HG02588 (cell line): ENCODE data around the gene MAEA.

Source experiments
- ATAC-seq: cut with Tn5 transposase; IDR thresholded peaks from one replicate; pipeline ENCODE4 v1.9.1; 2021; ENCODE audit warnings: mild to moderate bottlenecking, moderate library complexity; ENCODE audit not compliant: unreplicated experiment

MAEA gene

DNA sequence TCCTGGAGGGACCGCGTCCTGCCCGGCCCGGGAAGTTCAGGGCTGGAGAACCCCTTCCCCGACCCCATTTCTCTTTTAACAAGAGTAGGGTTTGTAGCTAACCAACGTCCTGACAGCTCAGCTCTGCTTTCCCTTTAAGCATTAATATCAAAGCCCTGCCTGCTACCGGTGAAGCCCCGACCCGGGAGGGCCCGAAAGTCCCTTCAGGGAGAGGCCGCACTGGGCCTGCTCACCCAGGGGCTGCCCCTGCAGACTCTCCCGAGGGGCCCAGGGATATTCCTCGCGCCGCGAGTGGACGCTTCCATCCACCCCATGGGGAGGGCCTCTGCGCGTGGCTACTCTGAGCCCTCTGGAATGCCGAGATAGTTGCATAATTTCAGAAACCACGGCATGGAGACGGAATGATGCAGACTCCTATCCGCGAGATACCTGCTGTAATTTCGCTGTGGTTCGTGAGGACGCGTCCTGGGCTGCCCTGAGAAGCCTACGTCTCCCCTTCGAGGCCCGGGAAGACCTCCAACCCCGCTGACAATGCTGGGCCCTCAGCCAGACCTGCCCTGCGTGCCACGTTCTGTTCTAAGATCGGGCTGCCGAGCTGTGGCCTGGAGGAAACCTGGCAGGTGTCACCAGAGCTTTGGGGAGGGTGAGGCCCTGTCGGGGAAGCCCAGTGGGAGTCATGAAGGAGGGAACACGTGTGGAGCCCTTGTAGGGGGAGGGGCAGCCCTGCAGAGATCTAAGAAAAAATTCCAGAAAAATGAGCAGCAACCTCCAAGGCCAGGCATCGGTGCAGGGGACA lies 39.8 kb upstream of the MAEA start:
- peak; percentile 12 for ATAC-seq

DNA sequence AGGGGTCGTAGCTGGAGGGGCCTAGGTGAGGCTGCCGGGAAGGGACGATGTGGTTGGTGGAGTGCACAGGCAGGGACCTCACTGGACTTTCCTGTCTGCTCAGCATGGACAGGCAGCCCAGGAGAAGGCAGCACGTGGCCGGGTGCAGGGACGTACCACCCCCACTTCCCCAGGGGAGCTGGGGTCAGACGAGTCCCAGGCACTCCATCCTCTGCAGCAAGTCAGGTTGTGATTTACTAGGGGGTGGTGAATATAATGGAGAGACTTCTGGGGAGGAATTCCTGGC lies 39.2 kb upstream of the MAEA start:
- no peak for ATAC-seq

DNA sequence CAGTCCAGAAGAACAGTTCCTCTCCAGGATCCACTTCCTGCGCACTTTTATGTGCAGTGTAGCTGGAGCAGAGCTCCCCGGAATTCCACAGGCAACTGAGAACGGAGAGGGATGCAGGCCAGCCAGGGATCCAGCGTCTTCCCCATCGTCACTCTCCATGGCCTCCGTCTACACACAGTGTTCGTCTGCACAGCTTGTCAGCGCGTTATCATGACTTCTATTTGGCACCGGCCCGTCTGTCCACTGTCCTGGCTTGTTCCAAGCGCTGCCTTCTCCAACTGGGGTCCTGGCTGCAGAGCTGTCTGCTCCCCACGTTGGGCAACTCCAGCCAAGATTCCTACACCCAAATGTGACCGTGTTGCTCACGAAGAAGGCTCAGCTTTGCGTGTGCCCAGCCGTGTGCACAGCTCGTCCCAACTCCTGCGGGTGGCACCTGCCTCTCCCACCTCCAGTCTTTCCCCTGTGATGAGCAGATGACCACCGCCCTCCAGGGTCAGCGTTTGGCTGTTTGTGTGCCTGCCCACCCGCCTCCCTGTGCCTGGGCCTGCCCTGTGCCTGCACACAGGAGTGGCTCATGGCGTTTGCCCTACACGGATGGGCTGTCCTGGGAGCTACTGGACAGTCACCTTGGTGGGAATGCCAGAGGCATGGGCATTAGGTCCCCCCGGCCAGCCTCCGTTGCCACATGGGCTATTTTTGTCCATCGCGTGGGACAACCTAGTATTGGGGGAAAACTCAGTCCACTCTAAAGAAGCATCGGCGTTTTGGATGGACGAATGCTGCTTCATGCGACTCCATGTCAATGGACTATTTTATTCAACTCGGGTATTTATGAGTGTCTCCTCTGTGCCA lies 38.5 kb upstream of the MAEA start:
- ATAC-seq, result no peak

DNA sequence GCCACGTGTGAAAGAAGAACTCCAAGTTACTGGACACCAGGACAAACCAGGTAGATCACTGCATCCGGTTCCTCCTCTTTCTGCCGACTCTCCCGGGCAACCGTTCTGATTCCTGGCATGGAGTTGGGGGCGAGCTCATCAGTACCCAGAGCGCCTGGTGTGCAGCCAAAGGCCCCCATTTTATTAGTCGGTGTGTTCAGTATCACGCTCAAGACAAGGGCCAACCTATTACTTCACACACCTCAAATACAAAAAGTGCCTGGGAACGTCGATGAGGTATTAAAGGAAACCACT lies 38.0 kb upstream of the MAEA start:
- ATAC-seq, result no peak

DNA sequence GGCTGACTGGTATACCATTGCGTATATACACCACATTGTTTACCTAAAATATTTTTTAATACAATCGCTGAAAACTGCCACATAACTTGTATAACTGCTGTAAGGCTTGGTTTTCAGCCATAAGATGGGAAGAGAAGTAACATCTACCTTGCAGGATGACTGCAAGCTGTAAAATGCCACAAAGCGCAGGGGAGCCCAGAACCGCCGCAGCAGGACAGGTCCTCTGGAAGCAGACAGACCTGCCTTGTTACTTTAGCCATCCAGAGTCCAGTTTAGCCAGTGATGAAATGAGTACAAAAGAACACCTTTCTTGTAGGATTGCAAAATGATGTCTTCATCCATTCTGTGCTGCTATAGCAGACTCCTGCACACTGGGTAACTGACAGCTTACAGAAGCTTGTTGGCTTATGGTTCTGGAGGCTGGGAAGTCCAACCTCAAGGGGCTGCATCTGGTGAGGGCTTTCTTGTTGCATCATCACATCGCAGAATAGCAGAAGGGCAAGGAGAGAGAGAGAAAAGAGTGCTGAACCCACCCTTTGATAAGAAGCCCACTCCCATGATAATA lies 36.7 kb upstream of the MAEA start:
- no peak for ATAC-seq

DNA sequence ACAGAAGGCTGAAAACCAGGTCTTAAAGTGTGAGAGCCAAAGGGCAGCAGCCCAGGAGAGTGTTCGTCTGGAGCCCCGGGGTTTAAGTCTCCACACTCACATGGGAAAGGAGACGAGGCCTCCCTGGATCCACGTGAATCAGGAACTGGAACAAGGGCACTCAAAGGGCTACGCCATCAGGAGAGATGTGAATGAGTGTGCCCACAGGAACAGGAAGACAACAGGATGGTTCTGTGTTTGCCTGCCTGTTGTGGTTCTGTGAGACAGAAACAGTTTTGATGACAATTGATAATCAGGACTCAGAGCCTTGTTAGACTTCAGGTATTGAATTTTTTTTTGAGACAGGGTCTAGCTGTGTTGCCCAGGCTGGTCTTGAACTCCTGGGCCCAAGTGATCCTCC lies 35.9 kb upstream of the MAEA start:
- ATAC-seq, result no peak

DNA sequence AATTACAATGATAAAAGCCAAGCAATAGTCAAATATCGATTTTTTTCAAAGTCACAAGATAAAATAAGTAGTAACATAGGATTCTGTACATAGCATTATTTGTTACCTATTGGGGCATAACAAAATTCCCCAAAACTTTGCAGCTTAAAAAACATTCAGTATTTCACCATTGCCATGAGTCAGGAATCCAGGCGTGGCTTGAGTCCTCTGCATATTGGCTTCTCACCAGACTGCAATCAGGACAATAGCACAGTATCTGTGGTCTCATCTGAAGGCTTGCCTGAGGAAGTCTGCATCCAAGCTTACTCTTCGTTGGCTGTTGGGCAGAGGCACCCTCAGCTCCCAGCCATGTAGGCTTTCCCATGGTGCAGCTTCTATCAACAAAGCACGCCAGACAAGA lies 34.5 kb upstream of the MAEA start:
- ATAC-seq, result no peak

DNA sequence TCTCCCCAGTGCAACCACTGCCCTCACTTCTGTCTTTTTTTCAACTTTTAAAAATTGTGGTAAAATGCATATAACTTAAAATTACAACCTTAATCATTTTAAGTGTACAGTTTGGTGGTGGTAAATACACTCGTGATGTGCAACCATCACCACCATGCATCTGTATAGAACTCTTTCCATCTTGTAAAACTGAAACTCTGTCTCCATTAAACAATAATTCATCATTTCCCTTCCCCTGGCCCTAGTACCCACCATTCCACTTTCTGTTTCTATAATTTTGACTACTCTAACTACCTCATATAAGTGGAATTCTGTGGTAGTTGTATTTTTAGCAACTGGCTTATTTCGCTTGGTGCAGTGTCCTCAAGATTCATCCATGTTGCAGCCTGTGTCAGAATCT lies 34.0 kb upstream of the MAEA start:
- ATAC-seq, result no peak

DNA sequence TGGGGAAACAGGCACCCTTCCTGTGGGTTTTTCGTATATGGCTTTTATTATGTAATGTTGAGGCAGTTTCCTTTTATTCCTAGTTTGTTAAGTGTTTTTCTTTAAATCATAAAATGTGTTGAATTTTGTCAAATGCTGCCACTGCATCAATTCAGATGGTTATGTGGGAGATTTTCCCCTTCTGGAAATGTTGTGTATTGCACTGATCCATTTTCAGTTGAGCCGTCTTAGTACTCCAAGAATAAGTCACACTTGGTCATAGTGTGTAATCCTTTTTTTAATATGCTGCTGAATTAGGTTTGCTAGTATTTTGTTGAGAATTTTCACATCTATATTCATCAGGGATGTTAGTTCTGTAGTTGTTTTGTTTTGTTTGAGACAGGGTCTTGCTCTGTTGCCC lies 31.2 kb upstream of the MAEA start:
- no peak for ATAC-seq

DNA sequence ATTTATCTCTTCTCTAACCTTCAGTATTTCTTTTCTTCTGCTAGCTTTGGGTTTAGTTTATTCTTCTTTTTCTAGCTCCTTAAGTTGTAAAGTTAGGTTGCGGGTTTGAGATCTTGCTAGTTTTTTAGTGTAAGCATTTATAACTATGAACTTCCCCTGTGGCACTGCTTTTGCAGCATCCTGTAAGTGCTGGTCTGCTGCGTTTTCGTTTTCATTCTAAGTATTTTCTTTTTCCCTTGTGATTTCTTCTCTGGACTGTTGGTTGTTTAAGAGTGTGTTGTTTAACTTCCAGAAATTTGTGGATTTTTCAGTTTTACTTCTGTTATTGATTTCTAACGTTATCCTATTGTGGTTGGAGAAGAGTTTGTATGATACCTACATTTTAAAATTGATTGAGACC lies 29.7 kb upstream of the MAEA start:
- no peak for ATAC-seq

DNA sequence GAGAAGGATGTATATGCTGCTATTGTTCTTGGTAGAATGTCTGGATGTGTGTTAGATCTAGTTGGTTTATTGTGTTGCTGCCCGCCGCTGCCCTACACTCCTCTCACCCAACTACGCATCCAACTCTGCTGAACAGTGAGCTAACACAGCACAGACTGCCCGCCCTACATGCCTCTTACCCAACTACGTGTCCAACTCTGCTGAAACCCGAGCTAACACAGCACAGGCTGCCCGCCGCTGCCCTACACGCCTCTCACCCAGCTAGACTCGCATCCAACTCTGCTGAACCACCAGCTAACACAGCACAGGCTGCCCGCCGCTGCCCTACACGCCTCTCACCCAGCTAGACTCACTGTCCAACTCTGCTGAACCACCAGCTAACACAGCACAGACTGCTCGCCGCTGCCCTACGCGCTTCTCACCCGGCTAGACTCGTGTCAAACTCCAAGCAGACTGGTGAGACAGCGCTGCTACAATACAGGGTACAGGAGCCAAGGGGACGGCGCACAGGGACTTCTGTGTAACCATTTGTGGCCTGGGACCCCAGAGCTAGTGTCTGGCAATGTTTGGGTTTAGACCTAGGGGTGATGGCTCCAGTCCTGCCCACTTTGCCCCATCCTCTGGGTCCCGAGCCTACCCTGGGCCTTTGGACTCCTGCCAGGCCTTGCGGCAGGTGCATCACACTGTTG lies 29.1 kb upstream of the MAEA start:
- ATAC-seq, result no peak

DNA sequence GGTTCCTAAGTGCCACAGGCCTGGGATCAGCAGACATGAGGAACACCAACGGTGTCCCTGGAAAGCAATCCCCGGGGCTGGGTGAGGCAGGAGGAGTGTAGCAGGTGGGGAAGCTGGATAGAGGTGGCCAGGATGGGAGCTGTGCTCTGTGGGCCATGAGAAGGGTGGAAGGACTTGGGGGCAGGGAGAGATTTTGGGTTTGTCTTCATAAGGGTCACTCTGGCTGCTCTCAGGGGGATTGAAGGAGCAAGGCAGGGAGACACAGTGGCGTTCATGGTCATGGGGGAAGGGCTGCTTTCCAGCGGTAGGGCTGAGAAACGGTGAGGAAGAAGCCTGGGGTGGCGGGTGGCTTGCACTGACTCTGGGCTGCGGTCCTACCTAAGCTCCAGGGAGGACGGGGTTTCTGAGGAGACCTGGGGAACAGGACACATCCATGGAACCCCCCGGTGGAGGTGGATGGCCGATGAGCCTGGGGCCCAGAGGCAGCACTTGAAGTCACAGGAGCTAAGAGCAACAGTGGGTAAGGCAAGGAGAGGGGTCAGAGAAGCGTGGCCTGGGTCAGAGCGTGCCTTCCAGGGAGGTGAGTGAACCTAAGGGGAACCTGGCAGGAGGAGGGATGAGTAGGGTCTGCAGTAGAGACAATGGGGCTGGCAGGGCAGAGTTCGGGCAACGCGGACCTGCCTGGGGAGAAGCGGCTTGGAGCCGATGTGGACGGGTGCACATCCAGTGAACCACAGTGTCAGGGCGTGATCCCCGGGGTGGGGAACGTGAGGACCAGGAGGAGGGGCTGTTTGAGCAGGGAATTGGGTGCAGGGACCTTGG lies 28.4 kb upstream of the MAEA start:
- no peak for ATAC-seq

DNA sequence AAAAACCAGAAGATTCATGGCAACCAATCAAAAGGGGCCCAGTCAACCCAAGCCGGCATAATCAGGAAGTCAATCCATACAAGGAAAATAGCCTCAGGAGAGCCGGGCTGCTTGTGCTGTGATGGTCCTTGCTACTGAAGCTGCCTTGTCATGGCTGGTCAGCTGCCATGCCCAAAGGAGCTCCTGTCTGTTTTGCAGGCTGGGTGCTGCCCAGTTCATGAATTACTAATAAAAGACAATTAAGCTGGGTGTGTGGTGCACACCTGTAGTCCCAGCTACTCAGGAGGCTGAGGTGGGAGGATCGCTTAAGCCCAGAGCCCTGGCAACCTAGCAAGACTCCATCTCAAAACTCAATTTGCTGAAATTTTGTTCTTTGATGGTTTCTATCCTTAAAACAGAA lies 24.7 kb upstream of the MAEA start:
- no peak for ATAC-seq

DNA sequence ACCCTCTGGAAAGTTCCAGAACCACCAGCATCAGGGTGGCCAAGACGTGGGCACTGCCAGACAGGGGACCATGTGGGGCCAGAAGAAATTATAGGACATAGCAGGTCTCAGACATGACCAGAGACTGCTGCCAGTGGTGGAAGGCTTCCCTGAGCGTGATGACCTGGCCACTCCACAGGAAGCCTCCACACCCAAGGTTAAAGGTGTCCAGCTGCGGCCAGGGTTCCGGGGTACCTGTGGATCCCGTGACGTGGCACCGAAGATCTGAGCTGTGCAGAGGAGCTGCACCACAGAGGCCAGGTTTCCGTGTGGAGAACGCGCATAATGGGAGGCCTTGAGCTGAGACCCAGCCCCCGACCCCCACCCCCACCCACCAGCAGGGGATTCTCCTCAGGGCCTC lies 24.3 kb upstream of the MAEA start:
- ATAC-seq, result no peak

DNA sequence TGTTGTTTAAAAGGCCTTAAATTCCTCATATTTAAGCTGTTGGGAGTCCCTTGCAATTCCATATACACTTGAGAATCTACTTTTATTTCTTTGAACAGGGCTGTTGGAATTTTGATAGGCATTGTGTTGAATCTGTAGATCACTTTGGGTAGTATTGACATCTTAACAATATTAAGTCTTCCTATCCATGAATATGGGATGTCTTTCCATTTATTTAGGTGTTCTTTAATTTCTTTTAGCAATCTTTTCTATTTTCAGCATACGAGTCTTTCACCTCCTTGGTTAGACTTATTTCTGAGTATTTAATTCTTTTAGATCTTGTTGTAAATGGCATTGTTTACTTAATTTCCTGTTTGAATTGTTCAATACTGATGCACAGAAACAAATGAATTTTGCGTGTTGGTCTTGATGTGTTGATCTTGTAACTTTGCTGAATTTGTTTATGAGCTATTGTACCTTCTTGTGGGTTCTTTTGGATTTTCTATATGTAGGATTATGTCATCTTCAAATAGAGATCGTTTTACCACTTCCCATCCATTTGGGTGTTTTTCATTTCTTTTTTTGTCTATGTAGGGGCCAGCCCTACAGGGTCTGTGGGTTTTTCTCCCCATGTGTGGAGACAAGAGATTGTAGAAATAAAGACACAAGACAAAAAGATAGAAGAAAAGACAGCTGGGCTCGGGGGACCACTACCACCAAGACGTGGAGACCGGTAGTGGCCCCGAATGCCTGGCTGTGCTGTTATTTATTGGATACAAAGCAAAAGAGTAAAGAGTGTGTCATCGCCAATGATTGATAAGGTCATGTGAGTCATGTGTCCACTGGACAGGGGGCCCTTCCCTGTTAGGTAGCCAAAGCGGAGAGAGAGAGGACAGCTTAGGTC lies 22.6 kb upstream of the MAEA start:
- no peak for ATAC-seq

DNA sequence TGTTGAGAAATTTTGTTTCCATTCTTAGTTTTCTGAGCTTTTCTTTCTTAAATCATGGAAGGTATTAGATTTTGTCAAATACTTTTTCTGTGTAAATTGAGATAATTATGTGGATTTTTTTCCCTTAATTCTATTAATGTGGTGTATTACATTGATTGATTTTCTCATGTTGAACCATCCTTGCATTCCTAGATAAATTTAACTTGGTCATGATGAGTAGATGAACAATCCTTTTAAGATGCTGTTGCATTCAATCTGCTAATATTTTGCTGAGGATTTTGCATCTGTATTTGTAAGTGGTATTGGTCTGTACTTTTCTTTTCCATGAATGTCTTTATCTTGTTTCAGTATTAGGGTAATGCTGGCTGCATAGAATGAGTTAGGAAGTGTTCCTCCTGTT lies 20.5 kb upstream of the MAEA start:
- ATAC-seq, result no peak

DNA sequence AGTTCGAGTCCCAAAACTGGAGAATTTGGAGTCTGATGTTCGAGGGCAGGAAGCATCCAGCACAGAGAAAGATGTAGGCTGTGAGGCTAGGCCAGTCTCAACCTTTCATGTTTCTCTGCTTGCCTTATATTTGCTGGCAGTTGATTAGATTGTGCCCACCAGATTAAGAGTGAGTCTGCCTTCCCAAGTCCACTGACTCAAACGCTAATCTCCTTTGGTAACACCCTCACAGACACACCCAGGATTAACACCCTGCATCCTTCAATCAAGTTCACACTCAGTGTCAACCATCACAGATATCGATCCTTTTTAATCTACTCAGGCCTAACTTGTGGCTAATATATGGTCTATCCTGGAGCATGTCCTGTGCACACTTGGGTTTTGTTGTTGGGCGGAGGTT lies 18.0 kb upstream of the MAEA start:
- no peak for ATAC-seq

DNA sequence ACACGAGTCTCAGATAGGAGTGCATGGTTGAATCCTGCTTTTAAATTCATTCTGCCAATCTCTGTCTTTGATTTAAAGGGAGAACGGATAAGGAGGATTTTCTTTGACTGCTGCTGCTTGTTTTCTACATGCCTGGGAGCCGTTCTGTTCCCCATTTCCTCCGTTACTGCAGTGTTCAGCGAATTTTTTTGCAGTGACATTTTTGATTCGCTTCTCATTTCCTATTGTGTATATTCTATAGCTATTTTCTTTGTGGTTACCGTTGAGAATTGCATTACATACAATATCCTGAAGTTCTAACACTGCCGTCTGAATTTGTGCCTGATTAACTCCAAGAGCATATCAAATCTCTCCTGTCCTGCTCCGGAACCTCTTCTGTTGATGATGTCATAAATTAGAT lies 14.8 kb upstream of the MAEA start:
- ATAC-seq, result no peak

DNA sequence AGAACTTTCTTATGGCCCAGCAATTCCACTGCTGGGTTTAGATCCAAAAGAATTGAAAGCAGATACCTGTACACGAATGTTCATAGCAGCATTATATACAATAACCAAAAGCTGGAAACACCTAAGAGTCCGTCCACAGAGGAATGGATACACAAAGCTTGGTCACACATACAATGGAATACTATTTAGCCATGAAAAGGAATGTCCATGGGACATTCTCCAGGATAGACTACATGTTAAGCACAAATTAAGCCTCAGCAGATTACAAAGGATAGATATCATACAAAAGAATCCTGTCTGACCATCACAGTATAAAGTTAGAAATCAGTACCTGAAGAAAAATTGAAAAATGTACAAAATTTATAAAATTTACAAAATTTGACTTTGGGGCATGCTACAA lies 12.7 kb upstream of the MAEA start:
- ATAC-seq, result no peak
